Bone marrow (tissue), 2 donors: ENCODE measurements around the gene HAT1.
A peak's percentile ranks its signal among the peaks of the same experiment; 100 is the strongest.
"Not testable (repeated sequence)": the region's sequence is repeated elsewhere in the genome, so short reads cannot be mapped to it uniquely, and the experiment has no call there.

Source experiments
- DNase-seq, 2 donors: peaks; one replicate each; lab custom pipeline; 2025; lab: John Stamatoyannopoulos, UW

HAT1 gene, protein sequence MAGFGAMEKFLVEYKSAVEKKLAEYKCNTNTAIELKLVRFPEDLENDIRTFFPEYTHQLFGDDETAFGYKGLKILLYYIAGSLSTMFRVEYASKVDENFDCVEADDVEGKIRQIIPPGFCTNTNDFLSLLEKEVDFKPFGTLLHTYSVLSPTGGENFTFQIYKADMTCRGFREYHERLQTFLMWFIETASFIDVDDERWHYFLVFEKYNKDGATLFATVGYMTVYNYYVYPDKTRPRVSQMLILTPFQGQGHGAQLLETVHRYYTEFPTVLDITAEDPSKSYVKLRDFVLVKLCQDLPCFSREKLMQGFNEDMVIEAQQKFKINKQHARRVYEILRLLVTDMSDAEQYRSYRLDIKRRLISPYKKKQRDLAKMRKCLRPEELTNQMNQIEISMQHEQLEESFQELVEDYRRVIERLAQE

DNA sequence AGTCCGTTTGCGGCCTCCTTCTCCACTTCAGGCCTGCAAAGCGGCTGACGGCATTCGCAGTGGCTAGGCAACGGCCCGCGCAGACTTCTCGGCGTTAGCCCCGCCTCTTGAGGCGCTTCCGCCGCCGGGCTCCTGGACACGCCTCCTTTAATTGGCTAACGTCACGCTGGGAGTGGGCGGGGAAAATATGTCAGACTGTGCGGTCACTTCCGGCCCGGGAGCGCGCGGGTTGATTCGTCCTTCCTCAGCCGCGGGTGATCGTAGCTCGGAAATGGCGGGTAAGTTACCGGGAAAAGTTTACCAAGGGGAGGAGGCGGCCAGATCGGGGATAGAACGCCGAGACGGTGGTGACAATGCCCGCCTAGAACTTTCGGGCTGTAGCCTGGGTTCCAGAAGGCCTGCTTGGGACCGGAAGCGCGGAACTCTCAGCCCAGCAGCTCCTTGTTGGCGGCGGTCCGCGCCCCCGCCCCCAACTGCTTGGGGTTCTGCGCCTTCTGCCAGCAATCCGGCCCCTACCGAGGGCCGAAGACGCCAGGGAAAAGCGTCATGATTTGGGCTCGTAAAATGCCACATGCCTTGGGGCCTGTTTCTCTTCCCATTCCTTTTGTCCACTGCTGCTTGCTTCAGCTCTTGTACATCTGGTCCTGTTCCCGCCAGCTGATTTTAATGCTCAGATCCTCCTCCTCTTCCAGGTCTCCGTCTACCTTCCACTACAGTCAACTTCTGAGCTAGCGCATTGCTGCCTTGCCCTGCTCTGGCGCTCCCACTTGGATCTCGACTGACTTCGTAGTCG is at the start of gene HAT1:
TSS of gene HAT1 (plus strand) at position 232 of the 793 bp plus-strand sequence. CDS start at position 272, 40 bp downstream.
- peak; percentile 89 to 92 for DNase-seq

- DNase-seq, result no peak
These were observed 47.7 kb upstream of the HAT1 start for GRCh38 chr2:171874517-171874916.

DNA sequence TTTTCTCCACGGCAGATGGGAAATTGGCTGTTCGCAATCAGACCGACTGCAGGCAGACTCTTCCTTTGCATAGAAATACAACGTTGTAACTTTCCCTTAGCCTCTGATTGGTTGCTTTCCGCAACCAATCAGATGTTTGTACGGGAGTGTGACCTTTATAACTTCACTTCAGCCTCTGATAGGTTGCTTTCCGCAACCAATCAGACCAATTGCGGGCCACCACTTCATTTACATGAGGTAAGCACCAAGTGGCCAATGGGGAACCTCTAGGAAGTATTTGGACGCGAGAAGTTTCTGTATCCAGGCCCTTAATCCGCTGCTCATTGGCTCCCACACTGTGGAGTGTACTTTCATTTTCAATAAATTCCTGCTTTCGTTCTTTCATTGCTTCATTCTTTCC is 47.3 kb upstream of the HAT1 start:
- no peak for DNase-seq

GRCh38 chr2:171878481-171878993 is 43.7 kb upstream of the HAT1 start:
- no peak for DNase-seq

DNA sequence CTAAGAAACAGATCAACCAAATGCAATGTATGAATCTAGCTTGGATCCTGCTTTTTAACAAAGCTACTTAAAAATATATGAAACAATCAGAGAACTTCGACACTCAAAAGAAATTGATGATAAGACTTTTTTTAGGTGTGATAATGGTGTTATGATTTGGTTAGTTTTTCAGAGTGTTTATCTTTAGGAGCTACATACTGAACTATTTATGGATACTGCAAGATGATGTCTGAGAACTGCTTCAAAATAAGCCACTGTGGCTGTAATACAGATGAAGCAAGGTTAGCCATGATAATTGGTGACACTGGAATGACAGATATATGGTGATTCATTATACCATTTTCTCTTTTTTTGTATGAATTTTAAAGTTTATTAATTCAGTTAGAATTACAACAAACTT is 42.4 kb upstream of the HAT1 start:
- DNase-seq, result no peak

- no peak for DNase-seq
These were observed 41.5 kb upstream of the HAT1 start for GRCh38 chr2:171880774-171881173.

DNA sequence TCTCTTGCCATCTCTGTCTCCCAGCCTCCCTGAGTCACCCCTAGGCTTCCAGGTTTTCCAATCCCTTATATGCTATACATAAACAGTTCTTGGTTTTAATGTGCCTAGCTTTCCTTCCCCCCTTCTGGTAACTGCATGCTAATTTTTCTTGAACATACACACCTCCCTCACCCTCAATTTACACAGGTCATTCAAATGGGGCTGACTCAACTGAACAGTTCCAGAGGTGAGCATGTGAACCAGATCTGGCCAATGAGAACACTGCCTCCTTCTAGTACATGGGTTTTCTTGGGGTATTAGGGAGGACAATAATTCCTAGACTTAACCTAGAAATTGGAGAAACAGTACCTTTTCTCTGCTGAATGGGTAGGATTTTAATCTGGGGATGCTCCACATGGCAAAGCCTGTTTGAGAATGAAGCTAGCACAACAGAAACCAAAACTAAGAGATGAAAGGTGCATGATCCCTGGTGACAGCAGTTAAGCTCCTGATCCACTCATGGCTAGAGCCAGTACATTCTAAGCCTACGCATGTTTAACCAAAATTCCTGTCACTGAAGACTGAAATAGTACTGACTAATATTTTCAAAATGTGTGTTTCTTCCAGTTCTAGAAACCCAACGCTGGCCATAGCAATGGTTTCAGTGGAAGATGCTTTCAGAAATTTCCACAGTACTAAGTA is 40.0 kb upstream of the HAT1 start:
- no peak for DNase-seq

GRCh38 chr2:171883275-171883893 is 38.9 kb upstream of the HAT1 start:
- no peak for DNase-seq

GRCh38 chr2:171889333-171889732 is 32.9 kb upstream of the HAT1 start:
- no peak for DNase-seq

DNA sequence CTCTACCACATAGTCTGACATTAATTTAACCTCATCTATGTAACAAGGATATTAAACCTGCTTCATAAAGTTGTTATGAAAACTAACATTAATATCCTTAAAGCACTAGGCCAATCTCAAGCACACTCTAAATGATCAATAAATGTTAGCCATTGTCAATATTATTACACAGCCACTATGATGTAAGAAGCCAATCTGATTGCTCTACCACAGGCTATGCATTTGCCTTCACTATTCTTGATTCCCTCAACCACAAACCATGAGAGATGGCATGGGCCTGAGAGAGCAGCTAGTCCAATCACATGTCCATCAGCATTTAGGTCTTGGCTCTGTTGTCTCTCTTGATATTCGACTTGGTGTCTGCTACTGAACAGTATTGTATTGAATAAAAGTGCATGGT is 32.5 kb upstream of the HAT1 start:
- DNase-seq, result no peak

GRCh38 chr2:171893196-171893823 is 29.0 kb upstream of the HAT1 start:
- DNase-seq, result no peak

DNA sequence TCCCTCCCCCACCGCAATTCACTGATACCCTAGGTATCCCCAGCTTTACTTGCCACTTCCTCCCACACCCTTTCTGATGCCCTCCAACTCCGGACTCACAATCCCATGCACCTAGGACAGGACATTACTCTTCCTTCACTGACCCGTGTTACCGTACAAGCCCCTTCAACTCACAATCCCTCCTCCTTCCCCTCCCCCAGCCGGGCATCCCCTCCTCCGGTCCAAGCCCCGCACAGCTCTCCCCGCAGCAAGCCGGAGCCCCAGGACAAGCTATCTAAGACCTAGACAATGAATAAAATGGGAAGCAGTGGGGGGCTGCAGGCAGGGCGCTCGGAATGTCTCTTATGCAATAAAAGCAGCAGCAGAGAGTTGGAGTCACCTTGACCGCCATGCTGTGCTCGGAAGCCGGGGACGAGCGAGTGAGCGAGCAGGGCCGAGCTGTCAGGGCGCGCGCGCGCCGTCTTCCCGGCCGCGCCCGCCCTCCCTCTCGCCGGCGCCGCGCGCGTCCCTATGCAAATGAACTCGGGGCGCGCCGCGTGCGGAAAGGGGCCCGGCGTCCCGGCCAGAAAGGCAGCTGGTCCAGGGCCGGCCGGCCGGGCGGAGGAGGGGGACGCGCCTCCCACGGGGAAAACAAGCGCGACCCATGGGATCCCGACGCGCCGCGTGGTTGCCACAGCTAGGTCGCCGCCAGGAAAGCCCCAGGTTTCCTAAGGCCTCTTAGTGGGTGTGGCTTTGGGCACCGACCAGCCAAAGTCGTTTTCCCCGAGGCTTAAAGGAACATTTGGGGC is 28.2 kb upstream of the HAT1 start, which contains the start of gene SLC25A12:
TSS of gene SLC25A12 (minus strand) at position 421 of the 788 bp plus-strand sequence. CDS start at position 391, 30 bp downstream.
- DNase-seq, result peak; percentile 39 to 58

GRCh38 chr2:171894612-171894947 is 27.7 kb upstream of the HAT1 start:
- DNase-seq, result no peak

DNA sequence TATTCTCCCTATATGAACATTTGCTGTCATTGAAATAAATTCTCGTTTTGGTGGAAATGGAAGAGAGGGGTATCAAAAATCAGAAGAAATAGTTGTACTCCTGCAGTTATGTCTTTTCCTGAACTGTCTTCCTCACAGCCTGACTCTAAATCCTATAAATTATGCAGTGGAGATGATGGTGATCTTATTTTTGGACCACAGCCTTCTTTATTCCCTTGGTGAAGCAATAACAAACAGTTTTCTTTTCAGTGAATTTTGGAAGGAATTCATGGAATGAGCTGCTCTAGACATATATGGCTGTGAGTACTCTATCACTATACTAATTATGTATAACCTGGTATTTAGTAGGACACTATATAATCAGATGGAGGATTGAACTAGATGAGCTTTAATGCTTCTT is 26.5 kb upstream of the HAT1 start:
- no peak for DNase-seq

GRCh38 chr2:171899623-171900282 is 22.5 kb upstream of the HAT1 start:
- DNase-seq, result not testable (repeated sequence)

- no peak for DNase-seq
These were observed 19.3 kb upstream of the HAT1 start for GRCh38 chr2:171902840-171903420.

GRCh38 chr2:171908235-171908634 is 14.0 kb upstream of the HAT1 start:
- DNase-seq, result no peak

DNA sequence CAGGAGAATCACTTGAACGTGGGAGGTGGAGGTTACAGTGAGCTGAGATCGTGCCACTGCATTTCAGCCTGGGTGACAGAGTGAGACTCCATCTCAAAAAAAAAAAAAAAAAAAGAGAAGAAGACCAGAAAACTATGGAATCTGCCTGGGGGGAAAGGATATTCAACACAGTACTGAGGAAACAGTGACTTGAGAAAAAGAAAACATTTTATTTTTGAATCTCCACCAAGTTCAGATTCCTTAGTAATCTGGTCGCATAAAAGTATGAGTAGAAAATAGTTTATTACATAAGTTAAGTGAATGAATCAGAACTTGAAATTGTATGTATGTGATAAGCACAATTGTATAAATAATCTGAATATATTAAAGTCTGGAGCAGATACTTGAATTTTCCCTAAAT is 13.0 kb upstream of the HAT1 start:
- DNase-seq, result no peak

GRCh38 chr2:171910494-171910893 is 11.8 kb upstream of the HAT1 start:
- DNase-seq, result no peak

- no peak for DNase-seq
These were observed 8.7 kb upstream of the HAT1 start for GRCh38 chr2:171913517-171913916.
